Spleen (tissue), 11 donors: ENCODE measurements around the gene ASB1. TPM values are rescaled to one million over a fixed set of nuclear protein-coding genes. Genes with fewer than 3 reads are reported as not detected.
A peak's percentile ranks its signal among the peaks of the same experiment; 100 is the strongest.

Experiments
- DNase-seq: peaks from one replicate; pipeline ENCODE4 v3.0.0-alpha.2; 2020
- H3K27ac ChIP-seq, 8 donors: fragments of 200-600 bp; sonication (generic) in 7 of 8; 1 replicate in 4 of 8; 2 replicates in 4 of 8; pipeline versions ENCODE4 v1.5.0 to v1.8.0; 2016 to 2021; ENCODE audit warnings: inconsistent platforms in 4 of 8, mild to moderate bottlenecking in 4 of 8, moderate library complexity in 1 of 8
- H3K27me3 ChIP-seq, 7 donors: fragments of 200-600 bp; sonication (generic) in 6 of 7; replicated peaks in 1 of 7; 1 replicate in 4 of 7; 2 replicates in 3 of 7; pipeline versions ENCODE4 v1.5.0 to v1.8.0; 2016 to 2021; ENCODE audit warnings: inconsistent platforms in 3 of 7, mild to moderate bottlenecking in 1 of 7
- H3K36me3 ChIP-seq, 6 donors: fragments of 200-600 bp; sonication (generic) in 5 of 6; 1 replicate in 4 of 6; 2 replicates in 2 of 6; pipeline versions ENCODE4 v1.5.0 to v1.8.0; 2016 to 2021; ENCODE audit warnings: inconsistent platforms in 2 of 6
- H3K4me1 ChIP-seq, 6 donors: fragments of 200-600 bp; sonication (generic) in 5 of 6; 1 replicate in 3 of 6; 2 replicates in 3 of 6; pipeline versions ENCODE4 v1.5.0 to v1.8.0; 2016 to 2021; ENCODE audit warnings: inconsistent platforms in 3 of 6
- H3K4me3 ChIP-seq, 8 donors: fragments of 200-600 bp; sonication (generic) in 7 of 8; 1 replicate in 4 of 8; 2 replicates in 4 of 8; pipeline versions ENCODE4 v1.5.0 to v1.8.0; 2016 to 2021; ENCODE audit warnings: inconsistent platforms in 4 of 8, mild to moderate bottlenecking in 4 of 8, moderate library complexity in 2 of 8
- H3K9me3 ChIP-seq, 8 donors: fragments of 200-600 bp; sonication (generic) in 7 of 8; 1 replicate in 4 of 8; 2 replicates in 4 of 8; pipeline versions ENCODE4 v1.5.0 to v1.8.0; 2016 to 2021; ENCODE audit warnings: inconsistent platforms in 4 of 8
- CTCF ChIP-seq, 11 experiments: fragments of 200-600 bp in 7 of 11; fragments of 450-650 bp in 4 of 11; sonication (generic) in 4 of 11; IDR thresholded peaks in 8 of 11; conservative IDR thresholded peaks in 3 of 11; 1 replicate in 7 of 11; 2 replicates in 4 of 11; pipeline versions ENCODE4 v1.4.0 to v1.8.0; 2016 to 2021; ENCODE audit warnings: antibody characterized with exemption in 11 of 11, inconsistent platforms in 4 of 11, mild to moderate bottlenecking in 1 of 11
- POLR2A ChIP-seq, 3 donors: fragments of 450-650 bp; IDR thresholded peaks; one replicate each; pipeline ENCODE4 v1.5.1; 2017; ENCODE audit warnings: antibody characterized with exemption in 3 of 3, mild to moderate bottlenecking in 1 of 3
- POLR2AphosphoS5 ChIP-seq, 3 donors: sonication (generic); formaldehyde crosslinking; IDR thresholded peaks; one replicate each; pipeline ENCODE4 v1.5.1; 2017; ENCODE audit warnings: antibody characterized with exemption in 3 of 3
- WGBS, 5 donors: extraction: QIAGEN DNeasy Blood & Tissue Kit in 3 of 5; methylation state at CpG; one replicate each; pipeline versions ENCODE4 v1.1.5 to v1.1.7; 2013 to 2018; 5-methylcytosine and 5-hydroxymethylcytosine counted together
- intact Hi-C: fragments of 100-400 bp; cut with DNase I; formaldehyde crosslinking; loops from one replicate; pipeline ENCODE4 v1.15.0; 2023; ENCODE audit warnings: low total_unique reads
- polyA plus RNA-seq, 3 donors: library from polyadenylated mRNA; stranded (reverse); fragments of 200-250 nt; gene quantifications; one replicate each; pipeline ENCODE4 v1.2.1, GENCODE V29; 2013
- total RNA-seq, 7 donors: library from RNA; depleted of rRNA in 3 of 7; stranded (reverse); fragments of >200 nt in 3 of 7; fragmentation: NEBNext Ultra II Directional in 4 of 7; extraction: Animal tissue kit (Norgen Biotek cat#: 25700) in 4 of 7; gene quantifications; one replicate each; pipeline versions ENCODE4 v1.1.0 to v1.2.1, GENCODE V29; 2016 to 2021
- donor health status: healthy with polysubstance abuse.
- donor health status: DM: no; HTN: no; CAD: no; lungs with moderate emphysema.
- donor health status: DM: no; HTN: no; CAD: no.
- donor health status: Bipolar disorder and iron deficiency.
- donor health status: healthy.
- donor health status: DM: no; HTN: no; CAD: no.
- donor health status: DM: yes; HTN: yes; CAD: no.

The ASB1 gene
- total and polyA plus RNA-seq, 10 donors: 17.5 to 33.1 (median 26.5) TPM

DNA sequence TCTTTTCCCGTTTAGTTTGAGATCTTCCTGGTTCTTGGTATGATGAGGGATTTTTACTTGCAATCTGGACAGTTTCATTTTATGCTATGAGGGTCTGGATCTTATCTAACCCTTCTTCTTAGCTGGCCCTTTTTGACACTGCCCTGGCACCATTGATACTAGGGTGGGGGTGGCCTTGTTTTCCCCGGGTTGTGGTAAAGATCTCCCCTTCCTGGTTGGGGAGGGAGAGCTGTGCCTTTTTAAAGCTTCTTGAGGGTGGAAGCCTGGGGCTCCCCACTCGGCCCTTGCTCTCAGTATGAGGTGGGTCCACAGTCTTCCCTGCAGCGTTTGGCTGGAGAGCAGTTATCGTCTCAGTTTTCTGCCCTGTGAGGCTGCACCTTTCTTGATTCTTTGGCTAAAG is 66.1 kb downstream of the ASB1 start:
- peaks cover 0 to 5% (median 0%) of the 10 kb centered on the region in 7 donors for H3K27me3 ChIP-seq
- intact Hi-C loops: no loop called here
- H3K4me1 ChIP-seq: peaks cover 0 to 8% (median 6%) of the 10 kb centered on the region in 6 donors
- no peaks in the 10 kb centered on the region for H3K36me3 ChIP-seq
- H3K9me3 ChIP-seq: no peaks in the 10 kb centered on the region
- WGBS, 5 donors: 60 to 76% (median 64%) methylated on average over 5 of the region's 5 CpGs
- no peak for TF ChIP-seq CTCF (IDR thresholded peaks at IDR 0.05 in 8 of 11, conservative IDR thresholded peaks at IDR 0.05 in 3 of 11)
- no peak for TF ChIP-seq POLR2A (IDR thresholded peaks at IDR 0.05)
- TF ChIP-seq POLR2AphosphoS5 (IDR thresholded peaks at IDR 0.05): no peak
- no peak overlapping the region for H3K4me3 ChIP-seq
- no peak for DNase-seq
- H3K27ac ChIP-seq: no peak overlapping the region

DNA sequence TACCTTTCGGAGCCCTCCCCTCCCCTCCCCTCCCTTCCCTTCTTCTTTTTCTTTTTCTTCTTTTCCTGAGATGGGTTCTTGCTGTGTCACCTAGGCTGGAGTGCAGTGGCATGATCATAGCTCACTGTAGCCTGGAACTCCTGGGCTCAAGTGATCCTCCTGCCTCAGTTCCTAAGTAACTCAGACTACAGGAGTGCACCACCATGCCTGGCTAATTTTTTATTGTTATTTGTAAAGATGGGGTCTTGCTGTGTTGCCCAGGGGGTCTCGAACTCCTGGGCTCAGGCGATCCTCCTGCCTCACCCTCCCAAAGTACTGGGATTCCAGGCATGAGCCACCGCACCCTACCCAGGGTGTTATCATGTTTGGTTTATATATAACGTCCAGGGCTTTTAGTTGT is 66.7 kb downstream of the ASB1 start:
- peaks cover 0 to 8% (median 6%) of the 10 kb centered on the region in 6 donors for H3K4me1 ChIP-seq
- H3K4me3 ChIP-seq: no peak overlapping the region
- peaks cover 0 to 5% (median 0%) of the 10 kb centered on the region in 7 donors for H3K27me3 ChIP-seq
- 83 to 93% (median 89%) methylated on average over 5 of the region's 5 CpGs for WGBS, 5 donors
- no peaks in the 10 kb centered on the region for H3K9me3 ChIP-seq
- no peaks in the 10 kb centered on the region for H3K36me3 ChIP-seq
- TF ChIP-seq POLR2AphosphoS5 (IDR thresholded peaks at IDR 0.05) (no peak), POLR2A (IDR thresholded peaks at IDR 0.05) (no peak), CTCF (IDR thresholded peaks at IDR 0.05 in 8 of 11, conservative IDR thresholded peaks at IDR 0.05 in 3 of 11) (no peak)
- no peak overlapping the region for H3K27ac ChIP-seq
- intact Hi-C loops: no loop called here
- no peak for DNase-seq

- WGBS, 5 donors: 33 to 65% (median 44%) methylated on average over 14 to 18 of the region's 18 CpGs
- H3K27me3 ChIP-seq: peaks cover 0 to 5% (median 0%) of the 10 kb centered on the region in 7 donors
Observed at GRCh38 chr2:238493880-238494572, 67.3 kb downstream of the ASB1 start.

More at GRCh38 chr2:238493880-238494572, 67.3 kb downstream of the ASB1 start:
- Histone ChIP-seq H3K36me3 (no peaks in the 10 kb centered on the region), H3K9me3 (no peaks in the 10 kb centered on the region), H3K4me3 (peak overlapping the region in 1 of 8 donors; percentile 5), H3K27ac (no peak overlapping the region), H3K4me1 (peaks cover 0 to 8% (median 6%) of the 10 kb centered on the region in 6 donors)
- intact Hi-C loops: no loop called here
- no peak for TF ChIP-seq CTCF (IDR thresholded peaks at IDR 0.05 in 8 of 11, conservative IDR thresholded peaks at IDR 0.05 in 3 of 11)
- peak in 1 of 3 donors; percentile 48 for TF ChIP-seq POLR2AphosphoS5 (IDR thresholded peaks at IDR 0.05)
- DNase-seq: peak; percentile 55
